Fibroblast of lung (primary cell): ENCODE data around the gene NUDT4. TPM values are rescaled to one million over a fixed set of nuclear protein-coding genes. Genes with fewer than 3 reads are reported as not detected.

Experiments
- DNase-seq, 2 donors: peaks; one replicate each; pipeline versions ENCODE4 v3.0.0 to v3.0.0-alpha.2; 2010; ENCODE audit warnings: low read depth in 2 of 2
- H2AFZ ChIP-seq: 2 replicates; pipeline ENCODE4 v1.5.1; 2012; ENCODE audit warnings: low read length, control low read depth, inconsistent platforms
- H3K27ac ChIP-seq: 2 replicates; pipeline ENCODE4 v1.5.1; 2011; ENCODE audit warnings: low read length, control low read depth; ENCODE audit not compliant: insufficient read depth
- H3K27me3 ChIP-seq: 2 replicates; pipeline ENCODE4 v1.5.1; 2011; ENCODE audit warnings: mild to moderate bottlenecking, low read length; ENCODE audit not compliant: control insufficient read depth, insufficient read depth
- H3K36me3 ChIP-seq: 2 replicates; pipeline ENCODE4 v1.5.1; 2011; ENCODE audit warnings: low read length; ENCODE audit not compliant: control insufficient read depth, insufficient read depth
- H3K4me1 ChIP-seq: 2 replicates; pipeline ENCODE4 v1.5.1; 2011; ENCODE audit warnings: low read length; ENCODE audit not compliant: control insufficient read depth, insufficient read depth; ENCODE audit errors: extremely low read depth
- H3K4me2 ChIP-seq: 2 replicates; pipeline ENCODE4 v1.5.1; 2011; ENCODE audit warnings: low read length, control low read depth; ENCODE audit not compliant: insufficient read depth; ENCODE audit errors: extremely low read depth
- H3K4me3 ChIP-seq, 4 experiments: fragments of 200-600 bp in 1 of 4; sonication (generic) in 1 of 4; replicated peaks in 1 of 4; 2 replicates each; pipeline ENCODE4 v1.5.1; 2011 to 2016; ENCODE audit warnings: low read length in 4 of 4, low read depth in 3 of 4, mild to moderate bottlenecking in 3 of 4, control low read depth in 2 of 4, inconsistent platforms in 1 of 4, mixed read lengths in 1 of 4; ENCODE audit not compliant: insufficient read depth in 1 of 4; ENCODE audit errors: control extremely low read depth in 1 of 4
- H3K79me2 ChIP-seq: 2 replicates; pipeline ENCODE4 v1.5.1; 2012; ENCODE audit warnings: mild to moderate bottlenecking, low read length, inconsistent platforms; ENCODE audit not compliant: control insufficient read depth, insufficient read depth
- H3K9ac ChIP-seq: 2 replicates; pipeline ENCODE4 v1.5.1; 2011; ENCODE audit warnings: mild to moderate bottlenecking, low read length, control low read depth; ENCODE audit not compliant: insufficient read depth
- H3K9me3 ChIP-seq: 2 replicates; pipeline ENCODE4 v1.5.1; 2012; ENCODE audit warnings: low read depth, low read length; ENCODE audit not compliant: control insufficient read depth, insufficient read depth
- H4K20me1 ChIP-seq: 2 replicates; pipeline ENCODE4 v1.5.1; 2011; ENCODE audit warnings: low read length; ENCODE audit not compliant: control insufficient read depth, insufficient read depth; ENCODE audit errors: extremely low read depth
- CTCF ChIP-seq, 2 donors: IDR thresholded peaks in 1 of 2; conservative IDR thresholded peaks in 1 of 2; 1 replicate in 1 of 2; 2 replicates in 1 of 2; pipeline ENCODE4 v1.5.1; 2011 to 2012; ENCODE audit warnings: low read length in 2 of 2, control low read depth in 1 of 2, inconsistent platforms in 1 of 2, low read depth in 1 of 2, mild to moderate bottlenecking in 1 of 2
- EZH2 ChIP-seq: IDR thresholded peaks from 2 replicates; pipeline ENCODE4 v1.5.1; 2012; ENCODE audit warnings: low read length, control low read depth, mild to moderate bottlenecking; ENCODE audit errors: missing control alignments
- polyA plus RNA-seq, 2 donors: library from polyadenylated mRNA; depleted of rRNA in 1 of 2; stranded (reverse) in 1 of 2; unstranded in 1 of 2; fragments of >200 nt; gene quantifications; 2 replicates each; pipeline ENCODE4 v1.2.1, GENCODE V29; 2011 to 2012; ENCODE audit warnings: missing spikeins in 1 of 2
- total RNA-seq: library from RNA; depleted of rRNA; stranded (reverse); fragments of >200 nt; gene quantifications from 2 replicates; pipeline ENCODE4 v1.2.1, GENCODE V29; 2014

NUDT4 gene
- total and polyA plus RNA-seq, 2 donors (not counting 1 experiment from before 2014, with no cell fraction given), result 56.6 to 73.5 TPM

- Histone ChIP-seq H3K79me2 (no peaks in the 10 kb centered on the region), H2AFZ (no peak overlapping the region), H3K27me3 (no peaks in the 10 kb centered on the region), H3K9ac (no peak overlapping the region), H4K20me1 (no peaks in the 10 kb centered on the region), H3K4me1 (no peaks in the 10 kb centered on the region), H3K4me3 (no peak overlapping the region), H3K36me3 (no peaks in the 10 kb centered on the region), H3K9me3 (no peaks in the 10 kb centered on the region), H3K27ac (no peak overlapping the region), H3K4me2 (no peak overlapping the region)
- no peak for DNase-seq
- TF ChIP-seq CTCF (conservative IDR thresholded peaks at IDR 0.05 in 1 of 2, IDR thresholded peaks at IDR 0.05 in 1 of 2; ENCODE audit: low read depth in 1 of 2, low read length in 2 of 2) (no peak), EZH2 (no peak)
Observed at GRCh38 chr12:93448796-93449195, 71.1 kb downstream of the NUDT4 start.

- Histone ChIP-seq H3K9me3 (no peaks in the 10 kb centered on the region), H2AFZ (no peak overlapping the region), H4K20me1 (no peaks in the 10 kb centered on the region), H3K79me2 (no peaks in the 10 kb centered on the region), H3K4me3 (no peak overlapping the region), H3K4me1 (no peaks in the 10 kb centered on the region), H3K36me3 (no peaks in the 10 kb centered on the region), H3K27me3 (no peaks in the 10 kb centered on the region), H3K4me2 (no peak overlapping the region), H3K27ac (no peak overlapping the region), H3K9ac (no peak overlapping the region)
- TF ChIP-seq CTCF (conservative IDR thresholded peaks at IDR 0.05 in 1 of 2, IDR thresholded peaks at IDR 0.05 in 1 of 2; ENCODE audit: low read depth in 1 of 2, low read length in 2 of 2) (no peak), EZH2 (no peak)
- no peak for DNase-seq
Observed at GRCh38 chr12:93449277-93449676, 71.6 kb downstream of the NUDT4 start.

- no peak overlapping the region for H3K9ac ChIP-seq
- H3K27me3 ChIP-seq, result no peaks in the 10 kb centered on the region
- no peaks in the 10 kb centered on the region for H3K4me1 ChIP-seq
- no peak overlapping the region for H3K27ac ChIP-seq
- no peak overlapping the region for H3K4me2 ChIP-seq
- H4K20me1 ChIP-seq, result no peaks in the 10 kb centered on the region
- no peak overlapping the region for H3K4me3 ChIP-seq
- no peaks in the 10 kb centered on the region for H3K9me3 ChIP-seq
- no peak for TF ChIP-seq EZH2
- no peak for TF ChIP-seq CTCF (conservative IDR thresholded peaks at IDR 0.05 in 1 of 2, IDR thresholded peaks at IDR 0.05 in 1 of 2; ENCODE audit: low read depth in 1 of 2, low read length in 2 of 2)
- DNase-seq, result no peak
- no peaks in the 10 kb centered on the region for H3K79me2 ChIP-seq
- H2AFZ ChIP-seq, result no peak overlapping the region
- no peaks in the 10 kb centered on the region for H3K36me3 ChIP-seq
Observed at GRCh38 chr12:93451423-93452158, 73.9 kb downstream of the NUDT4 start.
